CD14-positive monocyte (primary cell): ENCODE results near the gene RPL23. TPM values are rescaled to one million over a fixed set of nuclear protein-coding genes. Genes with fewer than 3 reads are reported as not detected.

Source experiments
- DNase-seq, 3 donors: peaks; one replicate each; pipeline ENCODE4 v3.0.0-alpha.2; 2011 to 2022
- H2AFZ ChIP-seq: 2 replicates; pipeline ENCODE4 v1.6.0; 2012; ENCODE audit warnings: mild to moderate bottlenecking, low read depth, low read length, inconsistent platforms; ENCODE audit not compliant: insufficient read depth, poor library complexity, severe bottlenecking
- H3K27ac ChIP-seq, 2 donors: 1 replicate in 1 of 2; 2 replicates in 1 of 2; pipeline ENCODE4 v1.5.1; 2012 to 2013; ENCODE audit warnings: low read length in 2 of 2, control low read depth in 1 of 2, inconsistent platforms in 1 of 2, low read depth in 1 of 2, mild to moderate bottlenecking in 1 of 2
- H3K27me3 ChIP-seq, 2 donors: one replicate each; pipeline versions ENCODE4 v1.6.0 to v1.6.1; 2011 to 2013; ENCODE audit warnings: low read length in 2 of 2; ENCODE audit not compliant: control insufficient read depth in 2 of 2, insufficient read depth in 2 of 2
- H3K36me3 ChIP-seq, 2 donors: replicated peaks in 1 of 2; 1 replicate in 1 of 2; 2 replicates in 1 of 2; pipeline versions ENCODE4 v1.5.1 to v1.6.1; 2012 to 2013; ENCODE audit warnings: low read length in 2 of 2, control low read depth in 1 of 2, inconsistent platforms in 1 of 2, mild to moderate bottlenecking in 1 of 2; ENCODE audit not compliant: insufficient read depth in 2 of 2, control insufficient read depth in 1 of 2
- H3K4me1 ChIP-seq, 2 donors: 1 replicate in 1 of 2; 2 replicates in 1 of 2; pipeline versions ENCODE4 v1.5.1 to v1.6.1; 2012 to 2013; ENCODE audit warnings: low read length in 2 of 2, control low read depth in 1 of 2, inconsistent platforms in 1 of 2, mild to moderate bottlenecking in 1 of 2, moderate library complexity in 1 of 2; ENCODE audit not compliant: insufficient read depth in 2 of 2, control insufficient read depth in 1 of 2
- H3K4me2 ChIP-seq: replicated peaks from 2 replicates; pipeline ENCODE3; 2012; ENCODE audit warnings: low read length, moderate library complexity, mild to moderate bottlenecking; ENCODE audit not compliant: poor library complexity, severe bottlenecking; ENCODE audit errors: extremely low read depth
- H3K4me3 ChIP-seq, 3 experiments: fragments of 200-600 bp in 1 of 3; sonication (generic) in 1 of 3; replicated peaks in 1 of 3; 1 replicate in 2 of 3; 2 replicates in 1 of 3; pipeline ENCODE4 v1.5.1; 2011 to 2013; ENCODE audit warnings: low read length in 3 of 3, mild to moderate bottlenecking in 3 of 3, control low read depth in 2 of 3, low read depth in 2 of 3, inconsistent platforms in 1 of 3, moderate library complexity in 1 of 3
- H3K79me2 ChIP-seq: 2 replicates; pipeline ENCODE4 v1.6.0; 2012; ENCODE audit warnings: mild to moderate bottlenecking, control low read depth, inconsistent platforms, low read length, moderate library complexity; ENCODE audit not compliant: insufficient read depth
- H3K9ac ChIP-seq: 2 replicates; pipeline ENCODE4 v1.6.0; 2017; ENCODE audit warnings: low read length, mild to moderate bottlenecking; ENCODE audit not compliant: insufficient read depth, poor library complexity, severe bottlenecking
- H3K9me3 ChIP-seq, 2 donors: replicated peaks in 1 of 2; 1 replicate in 1 of 2; 2 replicates in 1 of 2; pipeline versions ENCODE4 v1.5.1 to v1.6.1; 2012 to 2013; ENCODE audit warnings: low read length in 2 of 2, control low read depth in 1 of 2; ENCODE audit not compliant: control insufficient read depth in 1 of 2, insufficient read depth in 1 of 2
- H4K20me1 ChIP-seq: 2 replicates; pipeline ENCODE4 v1.6.0; 2012; ENCODE audit warnings: mild to moderate bottlenecking, low read length, control low read depth, moderate library complexity; ENCODE audit not compliant: insufficient read depth
- H3K27ac Mint-ChIP-seq, 7 donors: one replicate each; pipeline ENCODE4 v1.8.0; 2020; ENCODE audit warnings: mild to moderate bottlenecking in 7 of 7, mixed read lengths in 7 of 7, moderate library complexity in 6 of 7, inconsistent platforms in 2 of 7
- H3K27me3 Mint-ChIP-seq, 3 donors: one replicate each; pipeline ENCODE4 v1.8.0; 2021 to 2022; ENCODE audit warnings: low read depth in 3 of 3, mild to moderate bottlenecking in 3 of 3, mixed read lengths in 3 of 3, moderate library complexity in 3 of 3, inconsistent platforms in 1 of 3
- H3K36me3 Mint-ChIP-seq, 2 donors: one replicate each; pipeline ENCODE4 v1.8.0; 2020; ENCODE audit warnings: mixed read lengths in 2 of 2, inconsistent platforms in 1 of 2, mild to moderate bottlenecking in 1 of 2
- H3K4me1 Mint-ChIP-seq: one replicate; pipeline ENCODE4 v1.8.0; 2020; ENCODE audit warnings: mild to moderate bottlenecking, mixed read lengths
- H3K4me3 Mint-ChIP-seq, 2 donors: one replicate each; pipeline ENCODE4 v1.8.0; 2020; ENCODE audit warnings: mild to moderate bottlenecking in 2 of 2, mixed read lengths in 2 of 2, moderate library complexity in 1 of 2
- H3K9me3 Mint-ChIP-seq, 7 donors: one replicate each; pipeline ENCODE4 v1.8.0; 2020 to 2022; ENCODE audit warnings: mixed read lengths in 7 of 7, mild to moderate bottlenecking in 6 of 7, moderate library complexity in 6 of 7, inconsistent platforms in 2 of 7
- CTCF ChIP-seq: fragments of 200-600 bp; IDR thresholded peaks from one replicate; pipeline ENCODE4 v1.8.0; 2022; ENCODE audit warnings: antibody characterized with exemption, mild to moderate bottlenecking
- WGBS: methylation state at CpG from one replicate; pipeline ENCODE4 v1.1.5; 2013; ENCODE audit warnings: missing lambda C conversion rate; ENCODE audit not compliant: insufficient coverage; 5-methylcytosine and 5-hydroxymethylcytosine counted together
- intact Hi-C, 2 donors: fragments of 100-400 bp; cut with micrococcal nuclease; formaldehyde crosslinking; loops; one replicate each; pipeline versions ENCODE4 v1.15.0 to v1.15.1; 2023
- polyA plus RNA-seq, 3 donors: library from polyadenylated mRNA; depleted of rRNA in 1 of 3; unstranded in 2 of 3; stranded (reverse) in 1 of 3; fragments of 300-500 nt in 2 of 3; fragments of >200 nt in 1 of 3; fragmentation: Illumina TruSeq in 2 of 3; gene quantifications; 1 replicate in 2 of 3; 2 replicates in 1 of 3; pipeline ENCODE4 v1.2.3, GENCODE V29; 2012 to 2021

The RPL23 gene
- polyA plus RNA-seq, 3 donors, result 561 to 1,701 (median 618) TPM

- DNase-seq, result no peak
- Mint-ChIP-seq H3K36me3 (peaks cover 12 to 23% of the 10 kb centered on the region in 2 donors), H3K27ac (peak overlapping the region in 5 of 7 donors; percentile 12 to 68 (median 62)), H3K4me3 (no peak overlapping the region), H3K4me1 (peaks cover 66% of the 10 kb centered on the region), H3K9me3 (no peaks in the 10 kb centered on the region), H3K27me3 (no peaks in the 10 kb centered on the region)
- peaks cover 89% of the 10 kb centered on the region for H3K79me2 ChIP-seq
- peaks cover 21 to 53% of the 10 kb centered on the region in 2 donors for H3K36me3 ChIP-seq
- H2AFZ ChIP-seq, result no peak overlapping the region
- peak overlapping the region in 1 of 2 donors; percentile 25 for H3K27ac ChIP-seq
- H3K4me2 ChIP-seq, result peak overlapping the region; percentile 1
- H3K4me1 ChIP-seq, result peaks cover 46 to 76% of the 10 kb centered on the region in 2 donors
- TF ChIP-seq CTCF, result no peak
- 89% methylated on average over 8 of the region's 9 CpGs for WGBS
- no peaks in the 10 kb centered on the region for H3K9me3 ChIP-seq
- intact Hi-C loops, result loop anchor here in 1 of 2 donors (5.0 to 10.0 kb wide), 2 partner anchors 33 to 281 kb away; partner anchors contain the start of gene PLXDC1
- H3K9ac ChIP-seq, result no peak overlapping the region
- peaks cover 87% of the 10 kb centered on the region for H4K20me1 ChIP-seq
- H3K4me3 ChIP-seq, result no peak overlapping the region
- H3K27me3 ChIP-seq, result no peaks in the 10 kb centered on the region
These were observed 20.3 kb upstream of the RPL23 start for GRCh38 chr17:38873640-38874380.

DNA sequence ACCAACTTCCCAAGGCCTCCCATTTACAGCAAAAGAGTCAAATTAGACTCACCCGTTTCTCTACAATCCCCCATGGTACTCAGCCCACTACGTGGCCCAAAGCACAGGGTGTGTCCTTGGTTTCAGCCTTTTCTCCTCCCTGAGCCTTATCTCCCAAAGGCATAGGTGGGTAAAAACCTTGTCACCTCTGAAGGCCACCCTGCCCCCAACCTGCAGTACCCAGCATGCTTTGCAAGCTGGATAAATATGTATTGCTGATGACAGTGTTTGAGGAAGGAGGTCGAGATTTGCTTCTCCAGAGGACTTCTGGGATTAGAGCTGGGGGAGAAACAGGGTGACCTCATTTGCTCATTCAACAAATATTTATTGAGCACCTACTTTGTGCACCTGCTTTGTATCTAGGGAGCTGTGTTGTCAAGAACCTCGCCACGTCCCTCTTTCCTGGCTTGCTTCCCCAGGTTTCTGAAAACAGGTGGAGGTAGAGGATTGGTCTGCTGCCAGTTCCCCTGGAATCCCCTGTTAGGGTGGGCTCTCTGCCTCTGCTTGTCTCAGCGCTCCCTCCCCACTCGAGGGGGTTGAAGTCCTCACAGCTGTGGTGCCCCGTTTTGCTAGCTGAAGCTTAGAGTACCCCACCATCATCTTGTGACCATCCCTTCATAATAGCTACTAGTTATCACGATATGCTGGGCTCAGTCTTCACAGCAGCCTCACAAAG is 19.3 kb upstream of the RPL23 start:
- Histone ChIP-seq H3K4me1 (peaks cover 55 to 78% of the 10 kb centered on the region in 2 donors), H3K9me3 (no peaks in the 10 kb centered on the region), H3K9ac (peak overlapping the region; percentile 4), H2AFZ (no peak overlapping the region), H4K20me1 (peaks cover 77% of the 10 kb centered on the region), H3K27me3 (no peaks in the 10 kb centered on the region), H3K27ac (peak overlapping the region; percentile 73 to 84), H3K4me2 (peak overlapping the region; percentile 81), H3K4me3 (peak overlapping the region in 1 of 3 experiments; percentile 100), H3K36me3 (peaks cover 11 to 43% of the 10 kb centered on the region in 2 donors), H3K79me2 (peaks cover 79% of the 10 kb centered on the region)
- intact Hi-C loops, result loop anchor here in 1 of 2 donors (5.0 to 10.0 kb wide), 2 partner anchors 34 to 282 kb away; partner anchors contain the start of gene PLXDC1
- WGBS, result 79% methylated on average over 5 of the region's 9 CpGs
- H3K27ac Mint-ChIP-seq, result peak overlapping the region in 6 of 7 donors; percentile 92 to 95 (median 94)
- H3K9me3 Mint-ChIP-seq, result no peaks in the 10 kb centered on the region
- TF ChIP-seq CTCF, result no peak
- peaks cover 66% of the 10 kb centered on the region for H3K4me1 Mint-ChIP-seq
- H3K27me3 Mint-ChIP-seq, result no peaks in the 10 kb centered on the region
- no peak for DNase-seq
- peaks cover 3 to 13% of the 10 kb centered on the region in 2 donors for H3K36me3 Mint-ChIP-seq
- peak overlapping the region in 1 of 2 donors; percentile 99 for H3K4me3 Mint-ChIP-seq
